Measurements from ENCODE around the gene TFPI2. TPM values are rescaled to one million over a fixed set of nuclear protein-coding genes. Genes with fewer than 3 reads are reported as not detected.

The TFPI2 gene
- total RNA-seq, 1 donor from 2014 or later, result 8.7 TPM

DNA sequence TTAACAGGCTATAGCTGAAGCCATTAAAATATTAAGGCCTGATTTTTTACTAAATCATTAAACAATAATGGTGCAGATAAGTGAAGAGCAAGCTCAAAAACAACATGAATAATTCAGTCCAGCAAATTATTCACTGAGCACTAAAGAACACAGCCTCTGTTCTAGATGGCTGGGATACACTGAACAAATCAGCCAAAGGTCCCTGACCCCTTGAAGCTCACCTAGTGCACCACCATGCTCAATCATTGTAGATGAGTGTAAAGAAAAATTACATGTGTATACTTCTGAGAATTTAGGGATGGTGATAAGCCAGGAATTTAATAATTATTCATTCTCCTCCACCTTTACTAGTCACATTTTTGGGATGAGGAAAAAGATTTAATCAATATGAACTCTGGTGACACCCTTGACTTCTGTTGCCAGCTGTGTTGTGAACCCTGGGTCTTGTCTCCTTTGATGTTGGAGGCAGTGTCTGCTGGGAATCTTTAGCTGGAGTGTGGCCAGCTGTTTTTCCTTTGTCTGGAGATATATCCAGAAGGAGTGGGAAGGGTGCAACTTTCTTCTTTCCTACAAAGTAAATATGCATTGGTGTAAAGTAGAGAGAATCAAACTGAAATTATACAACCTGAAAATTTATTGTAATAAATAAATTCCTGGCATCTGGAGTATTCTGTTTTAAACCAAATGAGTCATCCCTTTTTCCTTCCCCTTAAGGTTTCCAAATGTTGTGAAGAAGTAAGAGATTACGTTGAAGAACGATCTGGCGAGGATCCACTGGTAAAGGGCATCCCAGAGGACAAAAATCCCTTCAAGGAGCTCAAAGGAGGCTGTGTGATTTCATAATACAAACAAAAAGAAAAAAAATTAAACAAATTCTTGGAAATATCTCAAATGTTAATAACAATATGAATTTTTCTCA lies 19.8 kb upstream of the TFPI2 start:
- no peak overlapping the region for H3K4me3 ChIP-seq (ENCODE audit: low read depth, low read length)
- DNase-seq (ENCODE audit: low read depth), result peak; percentile 12
- no peaks in the 10 kb centered on the region for H3K36me3 ChIP-seq (ENCODE audit: control insufficient read depth, insufficient read depth, low read length)
- TF ChIP-seq, protein P1, sequence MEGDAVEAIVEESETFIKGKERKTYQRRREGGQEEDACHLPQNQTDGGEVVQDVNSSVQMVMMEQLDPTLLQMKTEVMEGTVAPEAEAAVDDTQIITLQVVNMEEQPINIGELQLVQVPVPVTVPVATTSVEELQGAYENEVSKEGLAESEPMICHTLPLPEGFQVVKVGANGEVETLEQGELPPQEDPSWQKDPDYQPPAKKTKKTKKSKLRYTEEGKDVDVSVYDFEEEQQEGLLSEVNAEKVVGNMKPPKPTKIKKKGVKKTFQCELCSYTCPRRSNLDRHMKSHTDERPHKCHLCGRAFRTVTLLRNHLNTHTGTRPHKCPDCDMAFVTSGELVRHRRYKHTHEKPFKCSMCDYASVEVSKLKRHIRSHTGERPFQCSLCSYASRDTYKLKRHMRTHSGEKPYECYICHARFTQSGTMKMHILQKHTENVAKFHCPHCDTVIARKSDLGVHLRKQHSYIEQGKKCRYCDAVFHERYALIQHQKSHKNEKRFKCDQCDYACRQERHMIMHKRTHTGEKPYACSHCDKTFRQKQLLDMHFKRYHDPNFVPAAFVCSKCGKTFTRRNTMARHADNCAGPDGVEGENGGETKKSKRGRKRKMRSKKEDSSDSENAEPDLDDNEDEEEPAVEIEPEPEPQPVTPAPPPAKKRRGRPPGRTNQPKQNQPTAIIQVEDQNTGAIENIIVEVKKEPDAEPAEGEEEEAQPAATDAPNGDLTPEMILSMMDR (IDR thresholded peaks at IDR 0.05; ENCODE audit: insufficient read depth, low read length, severe bottlenecking), result no peak
- FAIRE-seq, result no peak
- no peaks in the 10 kb centered on the region for H3K27me3 ChIP-seq (ENCODE audit: control insufficient read depth, insufficient read depth, low read length)

DNA sequence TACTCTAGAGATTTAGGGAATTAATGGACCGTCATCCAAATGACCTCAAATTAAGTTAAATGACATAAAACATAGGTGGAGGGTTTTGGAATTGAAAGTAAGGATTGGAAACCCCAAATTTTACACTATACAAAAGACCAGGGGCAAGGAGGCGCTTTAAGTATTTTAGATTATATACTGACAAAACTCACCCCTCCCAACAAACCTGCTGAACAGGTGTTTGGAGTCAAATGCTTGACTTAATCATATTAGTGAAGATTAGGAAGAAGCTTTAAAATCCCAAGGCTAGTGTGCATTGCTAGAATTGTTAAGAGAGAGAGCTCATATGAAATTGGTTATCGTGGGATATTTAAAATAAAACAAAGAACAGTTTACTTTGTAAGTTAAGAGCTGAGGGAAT lies 15.7 kb upstream of the TFPI2 start, which contains the start of gene GNGT1:
TSS of gene GNGT1 (plus strand) at position 301 of the 400 bp plus-strand sequence. CDS start 180 bp downstream, outside the sequence.
- FAIRE-seq, result no peak
- no peaks in the 10 kb centered on the region for H3K36me3 ChIP-seq (ENCODE audit: control insufficient read depth, insufficient read depth, low read length)
- TF ChIP-seq, protein P1 (IDR thresholded peaks at IDR 0.05; ENCODE audit: insufficient read depth, low read length, severe bottlenecking), result no peak
- no peak within 1 kb of the TSS for H3K4me3 ChIP-seq (ENCODE audit: low read depth, low read length)
- no peaks in the 10 kb centered on the region for H3K27me3 ChIP-seq (ENCODE audit: control insufficient read depth, insufficient read depth, low read length)
- DNase-seq (ENCODE audit: low read depth), result no peak

DNA sequence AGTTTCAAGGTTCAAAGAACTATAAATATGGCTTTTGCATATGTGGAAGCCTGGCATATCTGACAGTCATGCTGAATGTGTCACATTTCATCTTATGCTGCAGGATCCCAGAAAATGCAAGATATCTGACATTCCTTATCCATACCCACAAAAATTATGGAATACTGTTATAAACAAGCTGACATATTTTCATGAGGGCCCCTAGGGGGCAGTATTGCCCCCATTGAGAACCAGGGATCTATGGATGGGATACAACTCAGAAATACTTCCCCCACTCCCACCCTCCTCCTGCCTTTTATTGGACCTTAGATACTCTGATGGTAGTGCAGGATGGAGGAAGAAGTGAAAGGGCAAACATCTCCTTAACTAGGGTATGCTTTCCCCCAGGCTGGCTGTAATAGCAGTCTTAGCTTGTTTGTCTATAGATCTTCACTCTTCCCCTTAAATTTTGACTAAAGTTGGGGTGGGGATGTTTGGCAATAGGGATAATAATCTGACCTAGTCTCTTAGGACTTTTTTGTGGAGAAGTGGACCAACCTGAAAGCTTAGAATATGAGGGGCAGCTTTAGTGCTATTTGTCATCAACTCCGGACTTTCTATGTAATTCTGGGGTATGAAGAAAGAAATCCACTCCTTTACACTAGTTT lies 12.3 kb upstream of the TFPI2 start:
- TF ChIP-seq, protein P1 (IDR thresholded peaks at IDR 0.05; ENCODE audit: insufficient read depth, low read length, severe bottlenecking), result peak; percentile 69
- Histone ChIP-seq H3K4me3 (ENCODE audit: low read depth, low read length) (no peak overlapping the region), H3K36me3 (ENCODE audit: control insufficient read depth, insufficient read depth, low read length) (no peaks in the 10 kb centered on the region), H3K27me3 (ENCODE audit: control insufficient read depth, insufficient read depth, low read length) (no peaks in the 10 kb centered on the region)
- DNase-seq (ENCODE audit: low read depth) (peak; percentile 50), FAIRE-seq (no peak)

DNA sequence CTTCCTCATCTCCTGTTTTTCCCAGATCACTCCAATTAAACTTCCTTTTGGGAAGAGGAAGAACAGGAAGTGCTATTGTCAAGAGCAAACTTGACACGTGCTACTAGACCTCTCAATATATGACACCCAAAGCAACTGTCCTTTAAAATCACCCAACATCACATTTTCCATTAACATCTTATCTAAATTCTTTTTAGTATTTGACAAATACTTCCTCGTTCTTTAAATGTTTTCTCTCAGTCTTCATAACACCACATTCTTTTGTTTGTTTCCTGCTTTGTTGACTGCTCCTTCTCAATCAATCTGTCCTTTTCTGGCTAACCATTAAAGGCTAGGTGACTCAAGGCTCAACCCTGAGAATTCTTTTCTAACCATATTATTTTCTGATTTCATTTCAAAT lies 7.1 kb upstream of the TFPI2 start:
- no peak overlapping the region for H3K4me3 ChIP-seq (ENCODE audit: low read depth, low read length)
- no peaks in the 10 kb centered on the region for H3K36me3 ChIP-seq (ENCODE audit: control insufficient read depth, insufficient read depth, low read length)
- no peaks in the 10 kb centered on the region for H3K27me3 ChIP-seq (ENCODE audit: control insufficient read depth, insufficient read depth, low read length)
- TF ChIP-seq, protein P1 (IDR thresholded peaks at IDR 0.05; ENCODE audit: insufficient read depth, low read length, severe bottlenecking), result no peak
- no peak for DNase-seq (ENCODE audit: low read depth)
- FAIRE-seq, result no peak

DNA sequence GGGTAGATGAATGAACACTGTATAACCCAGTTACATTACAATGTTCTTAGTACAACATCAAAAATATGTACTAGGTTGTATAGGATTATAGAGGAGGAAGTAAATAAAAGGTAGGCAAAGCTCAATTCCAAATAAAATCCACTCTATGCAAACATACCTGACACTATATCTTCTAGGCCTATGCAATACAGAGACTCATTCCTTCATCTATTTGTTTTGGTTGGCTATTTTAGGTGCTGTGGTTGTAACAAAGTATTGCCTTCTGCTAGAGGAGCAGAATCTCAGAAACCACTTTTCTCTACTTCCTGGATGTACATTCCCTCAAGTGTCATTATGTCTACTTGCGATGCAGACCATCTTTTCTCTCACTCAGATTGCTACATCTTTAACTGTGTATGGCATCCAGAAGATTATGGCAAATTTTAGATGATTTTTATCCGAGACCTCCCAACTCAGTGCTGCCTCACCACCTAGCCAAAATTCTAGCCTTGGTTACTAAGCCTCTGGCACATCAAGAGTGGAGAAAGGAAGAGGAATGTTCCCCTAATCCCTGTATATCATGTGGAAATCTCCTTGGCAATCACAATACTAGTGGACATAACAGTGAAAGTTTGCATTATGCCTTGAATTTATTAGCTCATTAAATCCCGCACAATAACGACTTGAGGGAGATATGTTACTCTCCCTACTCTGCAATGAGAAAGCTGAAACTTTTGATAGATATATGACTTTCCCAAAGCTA lies 5.5 kb upstream of the TFPI2 start:
- no peak for DNase-seq (ENCODE audit: low read depth)
- TF ChIP-seq, protein P1 (IDR thresholded peaks at IDR 0.05; ENCODE audit: insufficient read depth, low read length, severe bottlenecking), result no peak
- no peaks in the 10 kb centered on the region for H3K27me3 ChIP-seq (ENCODE audit: control insufficient read depth, insufficient read depth, low read length)
- no peaks in the 10 kb centered on the region for H3K36me3 ChIP-seq (ENCODE audit: control insufficient read depth, insufficient read depth, low read length)
- no peak overlapping the region for H3K4me3 ChIP-seq (ENCODE audit: low read depth, low read length)
- FAIRE-seq, result no peak

All from bronchial epithelial cell (primary cell).